Measurements from ENCODE around the gene ASXL3.

- no peak for TF ChIP-seq TARDBP (IDR thresholded peaks at IDR 0.05)
- no peak for TF ChIP-seq ARNT (IDR thresholded peaks at IDR 0.05)
- no peak for TF ChIP-seq LEF1 (IDR thresholded peaks at IDR 0.05; ENCODE audit: borderline replicate concordance)
- no peak for TF ChIP-seq CTBP1 (IDR thresholded peaks at IDR 0.05; ENCODE audit: borderline replicate concordance)
- TF ChIP-seq SP1 (IDR thresholded peaks at IDR 0.05) = no peak
- no peak for TF ChIP-seq SUZ12 (IDR thresholded peaks at IDR 0.05)
- TF ChIP-seq ZNF384 (IDR thresholded peaks at IDR 0.05) = no peak
- no peak for TF ChIP-seq NFRKB (IDR thresholded peaks at IDR 0.05)
- no peak for TF ChIP-seq HDGF (IDR thresholded peaks at IDR 0.05; ENCODE audit: borderline replicate concordance)
- no peak for TF ChIP-seq FOXM1 (IDR thresholded peaks at IDR 0.05; ENCODE audit: borderline replicate concordance)
- no peak for TF ChIP-seq PKNOX1 (IDR thresholded peaks at IDR 0.05)
- TF ChIP-seq FOXK2 (IDR thresholded peaks at IDR 0.05) = no peak
Observed at GRCh38 chr18:33745871-33746545, 168.0 kb downstream of the ASXL3 start.
